GM19452 (cell line): ENCODE data around the gene GBX1.

ENCODE experiments used
- ATAC-seq: cut with Tn5 transposase; IDR thresholded peaks from one replicate; pipeline ENCODE4 v1.9.1; 2021; ENCODE audit not compliant: unreplicated experiment

The GBX1 gene

DNA sequence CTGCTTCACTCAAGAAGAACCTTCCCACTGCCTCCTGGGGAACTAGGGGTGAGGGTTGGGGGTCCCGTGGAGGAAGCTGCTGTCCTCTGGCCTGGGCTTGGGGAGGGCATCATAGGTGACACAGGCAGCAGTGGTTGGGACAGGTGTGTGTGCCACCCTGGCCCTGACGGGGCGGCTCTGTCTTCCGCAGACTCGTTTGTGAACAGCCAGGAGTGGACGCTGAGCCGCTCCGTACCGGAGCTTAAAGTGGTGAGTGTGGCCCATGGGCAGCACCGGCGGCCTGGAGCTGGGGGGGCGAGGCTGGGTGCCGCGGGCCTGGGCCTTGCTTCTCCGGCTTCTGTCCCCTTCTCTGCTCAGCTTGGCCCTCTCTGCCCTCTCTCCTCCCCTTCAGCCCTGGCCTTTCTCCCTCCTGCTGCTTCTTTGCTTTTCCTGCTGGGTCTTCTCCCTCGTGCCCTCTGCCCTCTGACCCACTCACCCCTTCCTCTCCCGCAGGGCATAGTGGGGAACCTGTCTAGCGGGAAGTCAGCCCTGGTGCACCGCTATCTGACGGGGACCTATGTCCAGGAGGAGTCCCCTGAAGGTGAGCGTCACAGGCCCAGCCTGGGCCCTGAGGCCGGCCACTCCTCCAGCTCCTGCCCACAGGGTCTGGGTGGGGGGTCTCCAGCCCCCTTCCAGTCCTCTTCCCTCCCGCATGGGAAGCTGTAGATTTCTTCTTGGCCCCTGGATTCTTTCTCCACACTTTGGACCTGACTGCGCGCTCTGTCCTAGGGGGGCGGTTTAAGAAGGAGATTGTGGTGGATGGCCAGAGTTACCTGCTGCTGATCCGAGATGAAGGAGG lies 50.7 kb downstream of the GBX1 start:
- ATAC-seq, result no peak

- no peak for ATAC-seq
Observed at GRCh38 chr7:151115836-151116418, 51.6 kb downstream of the GBX1 start.

DNA sequence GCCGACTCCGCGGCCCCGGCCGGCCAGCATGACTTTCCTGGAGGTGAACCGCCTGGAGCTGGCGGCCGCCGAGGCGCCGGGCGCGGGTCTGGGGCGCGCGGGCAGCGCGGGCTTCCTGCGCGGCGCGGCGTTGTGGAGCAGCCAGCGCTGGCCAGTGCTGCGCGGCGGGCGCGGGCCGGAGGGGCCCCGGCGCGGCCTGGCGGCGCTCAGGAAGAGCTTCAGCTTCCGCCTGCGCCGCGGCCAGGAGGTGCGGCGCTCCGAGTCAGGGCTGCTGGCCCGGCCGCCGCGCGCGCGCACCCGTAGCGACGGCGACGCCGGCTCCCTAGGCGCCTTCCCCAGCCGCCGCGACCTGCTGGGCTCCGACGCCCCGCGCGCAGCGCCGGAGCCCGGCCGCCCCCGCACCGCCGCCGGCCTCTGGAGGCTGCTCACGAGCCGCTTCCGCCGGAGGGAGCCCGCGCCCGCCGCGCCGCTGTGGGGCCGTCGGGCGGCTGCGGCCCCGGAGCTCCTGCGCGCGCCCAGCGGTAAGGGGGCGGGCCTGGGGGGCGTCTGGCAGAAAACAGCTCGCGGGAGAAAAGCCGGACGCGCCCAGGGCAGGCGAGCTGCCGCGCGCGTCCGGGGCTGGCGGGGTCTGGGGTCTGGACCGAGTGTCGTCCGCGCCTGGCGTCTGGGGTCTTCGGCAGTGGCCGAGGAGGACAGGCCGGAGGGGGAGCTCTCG lies 52.2 kb downstream of the GBX1 start:
- no peak for ATAC-seq

- ATAC-seq, result no peak
Observed at GRCh38 chr7:151114151-151115090, 53.1 kb downstream of the GBX1 start.

- no peak for ATAC-seq
Observed at GRCh38 chr7:151113344-151114150, 53.9 kb downstream of the GBX1 start.

DNA sequence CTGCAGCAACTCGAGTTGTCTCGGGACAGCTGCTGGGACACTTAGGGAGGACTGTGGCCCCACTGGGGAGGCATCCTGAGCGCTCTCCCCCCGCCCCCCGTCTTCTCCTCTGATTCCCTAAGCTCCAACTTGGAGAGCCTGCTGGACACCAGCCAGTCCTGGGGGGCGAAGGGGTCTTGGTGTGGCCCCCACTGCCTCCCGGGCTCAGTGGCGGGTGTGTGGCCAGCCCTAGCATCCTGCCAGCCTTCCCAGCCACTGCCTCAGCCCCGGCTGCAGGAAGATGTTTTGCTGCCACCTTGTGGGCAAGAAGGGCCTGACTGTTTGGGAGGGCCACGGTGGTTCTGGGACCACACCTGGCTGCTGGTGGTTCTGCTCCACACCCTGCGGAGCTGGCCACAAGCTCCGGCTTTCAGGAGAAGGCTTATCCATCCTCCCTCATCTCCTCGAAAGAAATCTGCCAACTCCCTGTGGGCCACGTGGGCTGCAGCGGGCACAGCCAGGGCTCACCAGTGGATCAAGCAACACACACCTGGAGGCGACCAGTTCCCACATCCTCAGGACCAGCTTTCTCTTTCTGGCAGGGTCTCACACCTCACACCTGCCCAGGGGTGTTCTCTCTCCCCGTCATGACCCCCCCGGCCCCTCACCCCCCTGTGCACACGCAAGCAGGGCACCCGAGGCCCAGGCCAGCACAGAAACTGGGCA lies 56.4 kb downstream of the GBX1 start:
- peak; percentile 85 for ATAC-seq

GRCh38 chr7:151110236-151110940 lies 57.1 kb downstream of the GBX1 start:
- ATAC-seq, result no peak

GRCh38 chr7:151109094-151110048 lies 58.1 kb downstream of the GBX1 start:
- ATAC-seq, result no peak

DNA sequence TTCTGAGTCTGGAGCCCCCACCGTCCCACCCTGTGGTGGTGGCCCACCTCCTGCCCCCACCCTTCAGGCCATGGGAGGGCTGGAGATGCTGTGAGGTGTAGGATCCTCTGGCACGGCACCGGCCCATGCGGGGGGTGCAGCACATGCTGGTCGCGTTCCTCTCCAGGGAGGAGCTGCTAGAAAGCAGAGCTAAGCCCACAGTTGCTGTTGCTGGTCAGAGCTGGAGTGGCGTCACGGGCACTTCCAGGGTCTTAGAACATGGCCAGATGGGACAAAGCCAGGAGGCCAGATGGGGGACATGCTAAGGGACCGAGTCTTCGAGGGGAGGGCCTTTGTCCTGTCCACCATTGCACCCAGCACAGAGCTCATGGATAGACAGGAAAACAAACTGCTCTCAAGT lies 59.6 kb downstream of the GBX1 start:
- ATAC-seq, result no peak

GRCh38 chr7:151104411-151105235 lies 62.9 kb downstream of the GBX1 start:
- ATAC-seq, result no peak

DNA sequence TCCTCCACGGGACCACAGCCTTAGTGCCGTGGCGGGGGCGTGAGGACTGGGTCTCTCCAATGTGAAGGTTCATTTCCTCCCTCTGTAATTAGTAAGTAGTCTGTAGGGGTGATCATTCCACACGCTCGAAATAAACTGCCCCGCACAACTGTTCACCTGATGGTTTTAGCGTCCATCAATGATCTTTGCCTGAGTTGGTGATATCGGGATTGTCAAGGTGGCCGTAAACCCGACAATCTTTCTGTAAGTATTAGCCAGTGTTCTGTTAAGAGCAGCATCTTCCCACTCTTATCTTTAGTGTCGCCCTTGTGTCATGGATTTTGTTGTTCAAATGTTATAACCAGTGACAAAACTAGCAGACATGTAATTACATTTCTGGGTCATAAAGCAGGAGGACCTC lies 63.5 kb downstream of the GBX1 start:
- no peak for ATAC-seq

DNA sequence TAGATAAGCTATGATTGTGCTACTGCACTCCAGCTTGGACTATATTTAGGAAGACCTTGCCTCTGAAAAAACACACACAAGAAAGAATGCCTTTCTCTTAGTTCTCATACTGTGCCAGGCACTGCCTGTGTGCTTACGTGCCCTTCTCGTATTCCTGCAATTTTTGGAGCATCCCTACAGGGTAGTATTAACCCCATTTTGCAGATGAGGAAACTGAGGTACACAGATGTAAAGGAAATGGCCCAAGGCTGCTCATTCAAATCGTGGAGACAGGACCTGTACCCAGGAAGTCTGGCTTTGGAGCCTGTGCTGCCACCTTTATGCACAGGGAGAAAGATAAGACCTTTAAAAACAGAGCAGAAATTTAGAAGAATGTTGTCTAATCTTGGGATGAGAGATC lies 64.5 kb downstream of the GBX1 start:
- no peak for ATAC-seq

- ATAC-seq, result no peak
Observed at GRCh38 chr7:151101621-151102396, 65.7 kb downstream of the GBX1 start.

DNA sequence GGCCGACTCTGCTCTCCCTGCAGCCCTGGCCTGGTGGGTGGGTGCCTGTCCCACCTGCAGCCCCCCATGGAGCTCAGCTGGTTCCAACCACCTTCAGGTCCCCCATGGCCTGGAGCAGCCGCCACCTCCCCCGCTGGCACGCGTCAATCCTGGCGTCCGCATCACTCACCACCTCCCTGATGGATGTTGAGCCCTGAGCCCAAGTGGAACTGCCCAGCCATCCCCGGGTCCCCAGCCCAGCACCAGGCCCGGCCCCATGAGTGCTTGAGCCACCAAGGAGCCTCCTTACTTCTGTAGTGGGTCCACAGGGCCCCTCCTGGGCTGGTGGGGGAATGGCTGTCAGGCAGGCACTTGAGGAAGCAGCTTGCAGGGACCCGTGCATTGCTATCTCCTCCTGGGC lies 66.6 kb downstream of the GBX1 start:
- no peak for ATAC-seq

GRCh38 chr7:151099486-151100211 lies 67.8 kb downstream of the GBX1 start:
- ATAC-seq, result no peak
